GF-D8 (cell line): ENCODE measurements around the gene C6orf47.

Experiments
- DNase-seq: peaks from one replicate; lab custom pipeline; 2025; lab: John Stamatoyannopoulos, UW

The C6orf47 gene

GRCh38 chr6:31636698-31637596 is 23.6 kb downstream of the C6orf47 start:
- DNase-seq = no peak

DNA sequence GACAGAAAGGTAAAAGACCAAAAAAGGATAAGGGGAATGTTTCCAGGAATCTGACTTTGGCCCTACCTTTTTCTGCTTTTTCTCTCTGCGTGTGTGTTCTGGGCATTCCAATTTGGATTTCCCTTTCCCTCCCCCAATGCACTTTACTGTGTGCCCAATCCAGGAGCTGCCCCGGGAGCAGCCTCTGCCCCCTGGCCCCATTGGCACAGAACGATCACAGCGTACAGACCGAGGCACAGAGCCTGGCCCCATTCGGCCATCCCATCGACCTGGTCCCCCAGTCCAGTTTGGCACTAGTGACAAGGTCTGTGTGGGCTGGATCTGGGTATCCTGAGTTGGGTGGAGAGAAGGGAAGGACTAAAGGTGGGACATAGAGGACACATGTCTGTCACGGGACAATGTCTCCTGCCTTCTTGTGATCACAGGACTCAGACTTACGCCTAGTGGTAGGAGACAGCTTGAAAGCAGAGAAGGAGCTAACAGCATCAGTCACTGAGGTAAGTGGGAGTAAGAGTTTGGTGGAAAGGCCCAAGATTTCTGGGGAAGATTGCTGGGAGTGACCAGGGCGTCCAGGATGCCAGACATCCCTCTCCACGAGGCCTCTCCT is 25.5 kb downstream of the C6orf47 start:
- DNase-seq = no peak

- no peak for DNase-seq
Measured at GRCh38 chr6:31634131-31634530, 26.4 kb downstream of the C6orf47 start.

DNA sequence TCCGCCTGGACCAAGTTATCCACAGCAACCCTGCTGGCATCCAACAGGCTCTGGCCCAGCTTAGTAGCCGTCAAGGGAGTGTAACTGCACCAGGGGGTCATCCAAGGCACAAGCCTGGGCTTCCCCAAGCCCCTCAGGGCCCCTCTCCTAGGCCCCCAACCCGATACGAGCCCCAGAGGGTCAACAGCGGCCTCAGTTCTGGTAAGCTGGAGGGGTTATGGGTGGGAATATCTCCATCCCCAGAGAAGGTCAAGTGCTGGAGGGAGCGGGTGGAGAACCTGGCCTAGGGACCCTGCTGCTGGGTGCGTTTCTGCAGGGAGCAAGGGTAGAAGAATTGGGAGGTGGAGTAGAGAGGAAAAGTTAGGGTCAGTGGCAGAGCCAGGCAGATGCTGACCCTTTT is 27.1 kb downstream of the C6orf47 start:
- DNase-seq = no peak

GRCh38 chr6:31632279-31632946 is 28.2 kb downstream of the C6orf47 start:
- no peak for DNase-seq

DNA sequence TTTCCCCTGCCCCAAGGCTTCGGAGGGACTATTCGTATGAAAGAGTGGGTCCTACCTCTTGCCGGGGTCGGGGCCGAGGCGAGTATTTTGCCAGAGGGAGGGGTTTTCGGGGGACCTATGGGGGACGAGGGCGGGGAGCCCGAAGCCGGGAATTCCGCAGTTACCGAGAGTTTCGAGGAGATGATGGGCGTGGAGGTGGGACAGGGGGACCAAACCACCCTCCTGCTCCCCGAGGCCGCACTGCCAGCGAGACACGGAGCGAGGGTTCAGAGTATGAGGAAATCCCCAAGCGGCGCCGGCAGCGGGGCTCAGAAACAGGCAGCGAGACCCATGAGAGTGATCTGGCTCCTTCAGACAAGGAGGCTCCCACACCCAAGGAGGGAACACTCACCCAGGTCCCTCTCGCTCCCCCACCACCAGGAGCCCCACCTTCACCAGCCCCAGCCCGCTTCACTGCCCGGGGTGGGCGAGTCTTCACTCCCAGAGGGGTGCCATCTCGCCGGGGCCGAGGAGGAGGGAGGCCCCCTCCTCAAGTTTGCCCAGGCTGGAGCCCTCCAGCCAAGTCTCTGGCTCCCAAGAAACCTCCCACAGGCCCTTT is 28.8 kb downstream of the C6orf47 start:
- DNase-seq = no peak

- no peak for DNase-seq
Measured at GRCh38 chr6:31631209-31631608, 29.4 kb downstream of the C6orf47 start.

DNA sequence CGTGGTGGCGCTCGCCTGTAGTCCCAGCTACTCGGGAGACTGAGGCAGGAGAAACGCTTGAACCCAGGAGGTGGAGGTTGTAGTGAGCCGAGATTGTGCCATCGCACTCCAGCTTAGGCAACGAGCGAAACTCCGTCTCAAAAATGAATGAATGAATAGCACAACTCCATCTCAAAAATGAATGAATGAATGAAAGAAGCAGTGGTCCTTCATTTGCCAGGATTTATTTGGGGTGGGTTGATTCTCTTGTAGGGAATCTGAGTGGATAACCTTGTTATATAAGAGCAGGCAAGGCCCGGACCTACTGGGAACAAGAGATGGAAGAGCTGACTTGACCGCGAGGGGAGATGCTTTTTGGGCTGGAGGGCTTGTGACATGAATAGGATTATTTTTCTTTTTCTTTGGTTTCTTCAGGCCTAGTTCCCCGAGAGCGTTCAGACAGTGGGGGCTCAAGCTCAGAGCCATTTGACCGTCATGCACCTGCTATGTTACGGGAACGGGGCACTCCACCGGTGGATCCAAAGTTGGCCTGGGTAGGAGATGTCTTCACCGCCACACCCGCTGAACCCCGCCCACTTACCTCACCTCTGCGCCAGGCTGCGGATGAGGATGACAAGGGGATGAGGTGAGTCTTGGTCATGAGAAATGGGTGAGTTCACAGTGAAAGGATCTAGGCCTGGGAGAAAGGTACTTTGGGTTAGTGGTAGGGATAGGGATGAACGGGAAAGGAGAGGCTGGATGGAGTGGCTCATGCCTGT is 30.2 kb downstream of the C6orf47 start:
- DNase-seq = no peak

DNA sequence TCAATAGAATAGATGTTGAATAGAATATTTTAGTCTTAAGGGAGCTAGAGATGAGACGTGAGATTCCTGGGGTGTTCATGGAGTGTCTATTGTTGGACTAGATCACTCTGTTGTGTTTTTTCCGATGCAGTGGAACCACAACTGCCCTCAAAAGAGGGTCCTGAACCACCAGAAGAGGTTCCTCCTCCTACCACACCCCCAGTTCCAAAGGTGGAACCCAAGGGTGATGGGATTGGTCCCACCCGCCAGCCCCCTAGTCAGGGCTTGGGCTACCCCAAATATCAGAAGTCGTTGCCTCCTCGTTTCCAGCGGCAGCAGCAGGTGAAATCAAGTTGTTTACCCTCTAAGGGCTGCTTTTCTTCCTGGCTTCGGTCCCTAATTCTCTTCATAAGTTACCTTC is 31.6 kb downstream of the C6orf47 start:
- DNase-seq = no peak

DNA sequence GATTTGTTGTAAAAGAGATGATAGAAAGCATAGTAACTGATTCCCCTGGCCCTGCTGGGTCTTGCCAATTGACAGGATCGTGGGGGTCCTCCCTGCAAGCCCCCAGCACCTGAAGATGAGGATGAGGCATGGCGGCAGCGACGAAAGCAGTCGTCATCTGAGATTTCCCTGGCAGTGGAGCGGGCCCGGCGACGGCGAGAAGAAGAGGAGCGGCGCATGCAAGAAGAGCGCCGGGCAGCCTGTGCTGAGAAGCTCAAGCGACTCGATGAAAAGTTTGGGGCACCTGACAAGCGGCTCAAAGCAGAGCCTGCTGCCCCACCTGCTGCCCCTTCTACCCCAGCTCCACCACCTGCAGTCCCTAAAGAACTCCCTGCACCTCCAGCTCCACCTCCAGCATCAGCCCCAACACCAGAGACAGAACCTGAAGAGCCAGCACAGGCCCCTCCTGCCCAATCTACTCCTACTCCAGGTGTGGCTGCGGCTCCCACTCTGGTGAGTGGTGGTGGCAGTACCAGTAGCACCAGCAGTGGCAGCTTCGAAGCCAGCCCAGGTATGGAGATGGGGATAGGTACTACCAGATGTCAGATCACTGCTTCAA is 32.8 kb downstream of the C6orf47 start:
- DNase-seq = no peak

DNA sequence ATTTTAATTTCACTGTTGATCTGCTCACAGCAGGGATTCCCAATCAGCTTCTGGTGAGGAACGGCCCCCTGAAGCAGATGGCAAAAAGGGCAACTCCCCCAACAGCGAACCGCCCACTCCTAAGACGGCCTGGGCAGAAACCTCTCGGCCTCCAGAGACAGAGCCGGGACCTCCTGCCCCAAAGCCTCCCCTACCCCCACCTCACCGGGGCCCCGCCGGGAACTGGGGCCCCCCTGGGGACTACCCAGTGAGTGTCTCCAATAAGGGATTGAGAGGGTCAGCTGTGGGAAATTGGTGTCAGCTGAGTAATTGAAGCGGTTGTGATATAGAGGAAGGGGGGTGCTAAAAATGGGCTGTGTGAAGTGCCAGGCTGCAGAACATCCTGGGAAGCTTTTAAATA is 33.6 kb downstream of the C6orf47 start:
- DNase-seq = no peak

- no peak for DNase-seq
Measured at GRCh38 chr6:31624070-31624469, 36.5 kb downstream of the C6orf47 start.

DNA sequence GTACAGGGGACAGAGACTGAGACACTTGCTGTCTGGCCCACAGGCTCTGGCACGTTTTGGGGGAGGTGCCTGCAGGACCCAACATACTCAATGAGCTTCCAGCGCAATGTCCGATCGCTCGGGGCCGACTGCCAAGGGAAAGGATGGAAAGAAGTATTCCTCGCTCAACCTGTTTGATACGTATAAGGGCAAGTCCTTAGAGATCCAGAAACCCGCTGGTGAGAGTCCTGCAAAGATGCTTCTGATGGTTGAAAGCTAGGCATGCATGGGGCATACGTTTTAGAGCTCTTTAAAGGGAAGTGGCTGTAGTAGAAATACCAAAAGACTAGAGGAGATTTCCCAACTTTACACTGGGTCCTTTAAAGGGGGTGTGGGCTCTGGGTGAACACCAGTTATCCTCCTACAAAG is 37.9 kb downstream of the C6orf47 start:
- peak; percentile 18 for DNase-seq

DNA sequence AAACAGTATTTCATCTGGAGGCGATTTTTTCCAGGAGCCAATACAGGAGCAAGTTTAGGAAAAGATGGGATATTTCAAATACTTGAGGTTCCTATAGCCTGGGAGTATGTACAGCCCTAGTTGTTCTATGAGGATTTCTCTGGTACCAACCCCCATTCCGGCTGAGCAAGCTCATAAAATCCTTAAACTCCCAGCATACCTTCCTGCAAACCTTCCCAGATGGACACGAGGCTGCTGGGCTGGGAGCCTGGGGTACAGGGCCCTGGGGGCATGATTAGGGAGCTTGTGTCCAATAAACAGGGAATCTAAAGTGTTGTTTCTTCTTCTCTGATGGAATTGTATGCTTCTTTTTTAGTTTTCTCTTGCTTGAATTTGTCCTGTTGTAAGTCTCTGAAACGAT is 38.6 kb downstream of the C6orf47 start:
- no peak for DNase-seq

- no peak for DNase-seq
Measured at GRCh38 chr6:31621320-31621939, 39.1 kb downstream of the C6orf47 start.

GRCh38 chr6:31620586-31621319 is 39.8 kb downstream of the C6orf47 start, which contains the start of gene PRRC2A:
Gene PRRC2A, plus strand, starts transcription at chr6:31620715. Its CDS starts 2,075 bp downstream, at chr6:31622790.
- no peak for DNase-seq

- DNase-seq = peak; percentile 99
Measured at GRCh38 chr6:31619805-31620585, 40.6 kb downstream of the C6orf47 start.

DNA sequence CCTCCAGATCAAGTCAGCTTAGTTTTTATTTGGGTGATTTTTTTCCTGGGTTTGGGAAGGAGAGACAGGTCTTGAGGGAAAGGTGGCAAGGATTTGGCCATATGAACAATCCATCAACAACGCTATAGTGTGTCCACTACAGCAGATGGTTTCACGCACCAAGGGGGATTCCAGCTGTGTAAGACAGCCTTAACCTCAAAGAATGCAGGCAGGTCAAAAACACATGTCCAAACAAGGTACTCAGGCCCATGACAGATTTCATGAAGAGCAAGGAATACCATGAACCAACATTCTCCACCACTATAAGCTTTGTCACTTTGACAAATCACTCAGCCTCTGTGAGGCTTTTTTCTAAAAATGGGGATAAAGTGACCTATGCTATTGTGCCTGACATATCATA is 43.6 kb downstream of the C6orf47 start:
- DNase-seq = no peak

- peak; percentile 90 for DNase-seq
Measured at GRCh38 chr6:31615748-31616147, 44.8 kb downstream of the C6orf47 start.
